OCI-M2 (cell line): ENCODE measurements around the gene CALY.
"Not testable (repeated sequence)": the region's sequence is repeated elsewhere in the genome, so short reads cannot be mapped to it uniquely, and the experiment has no call there.

Experiments
- DNase-seq: peaks from one replicate; lab custom pipeline; 2025; ENCODE audit not compliant: unreplicated experiment; lab: John Stamatoyannopoulos, UW

CALY gene

DNA sequence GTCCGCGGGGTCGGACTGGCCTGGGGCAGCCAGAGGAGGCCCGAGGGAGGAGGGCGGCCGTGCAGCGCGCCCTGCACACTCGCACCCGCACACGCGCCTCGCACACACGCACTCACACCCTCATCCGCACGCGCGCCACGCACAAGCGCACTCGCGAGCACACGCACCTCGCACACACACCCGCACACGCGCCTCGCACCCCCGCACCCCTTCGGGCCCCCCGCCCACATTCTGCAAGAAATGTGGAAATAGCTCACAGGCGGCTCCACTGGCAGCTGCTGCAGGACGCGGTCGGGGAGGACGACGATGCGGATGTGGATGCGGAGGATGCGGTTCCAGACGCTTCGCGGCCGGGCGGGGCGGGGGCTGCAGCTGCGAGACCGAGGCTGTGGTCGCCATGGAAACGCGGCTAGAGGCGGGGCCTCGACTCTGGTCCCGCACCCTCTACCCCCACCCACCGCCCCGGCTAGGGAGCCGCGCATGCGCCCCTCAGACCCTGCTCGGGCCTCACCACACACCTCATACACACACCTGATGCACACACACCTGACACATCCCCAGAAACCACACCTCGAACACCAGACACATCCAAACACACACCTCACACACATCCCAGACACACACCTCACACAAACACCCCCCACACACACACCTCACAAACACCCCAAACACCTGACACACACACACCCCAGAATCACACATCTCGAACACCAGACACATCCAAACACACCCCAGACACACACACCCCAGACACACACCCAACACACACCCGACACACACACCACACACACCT, at the start of gene CALY:
Gene CALY (minus strand): TSS at position 320 of the 793 bp plus-strand sequence. CDS start 7,907 bp downstream, outside the sequence.
- DNase-seq: no peak

GRCh38 chr10:133385214-133385613, 48.5 kb upstream of the CALY start:
- DNase-seq: no peak

DNA sequence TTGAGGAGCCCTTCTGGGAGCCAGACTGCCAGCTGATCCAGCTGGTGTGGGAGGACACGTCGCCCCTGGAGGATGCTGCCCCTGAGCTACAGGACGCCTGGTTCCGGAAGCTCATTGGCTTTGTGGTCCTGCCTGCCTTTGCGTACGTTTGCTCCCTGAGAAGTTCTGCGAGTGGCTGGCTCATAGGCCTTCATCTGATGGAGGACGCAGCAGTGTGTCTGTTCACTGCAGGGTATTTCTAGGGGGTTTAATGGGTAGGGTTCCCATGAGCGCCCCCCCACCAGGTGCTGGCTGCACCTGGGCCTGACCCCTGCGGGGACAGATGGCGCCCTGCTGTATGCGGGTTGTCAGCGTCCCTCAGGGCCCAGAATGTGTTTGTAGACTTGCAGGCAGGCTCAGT, 47.4 kb upstream of the CALY start:
- no peak for DNase-seq

- DNase-seq: no peak
Measured at GRCh38 chr10:133383551-133383950, 46.9 kb upstream of the CALY start.

- DNase-seq: no peak
Measured at GRCh38 chr10:133381036-133381435, 44.3 kb upstream of the CALY start.

- DNase-seq: no peak
Measured at GRCh38 chr10:133379801-133380666, 43.3 kb upstream of the CALY start.

DNA sequence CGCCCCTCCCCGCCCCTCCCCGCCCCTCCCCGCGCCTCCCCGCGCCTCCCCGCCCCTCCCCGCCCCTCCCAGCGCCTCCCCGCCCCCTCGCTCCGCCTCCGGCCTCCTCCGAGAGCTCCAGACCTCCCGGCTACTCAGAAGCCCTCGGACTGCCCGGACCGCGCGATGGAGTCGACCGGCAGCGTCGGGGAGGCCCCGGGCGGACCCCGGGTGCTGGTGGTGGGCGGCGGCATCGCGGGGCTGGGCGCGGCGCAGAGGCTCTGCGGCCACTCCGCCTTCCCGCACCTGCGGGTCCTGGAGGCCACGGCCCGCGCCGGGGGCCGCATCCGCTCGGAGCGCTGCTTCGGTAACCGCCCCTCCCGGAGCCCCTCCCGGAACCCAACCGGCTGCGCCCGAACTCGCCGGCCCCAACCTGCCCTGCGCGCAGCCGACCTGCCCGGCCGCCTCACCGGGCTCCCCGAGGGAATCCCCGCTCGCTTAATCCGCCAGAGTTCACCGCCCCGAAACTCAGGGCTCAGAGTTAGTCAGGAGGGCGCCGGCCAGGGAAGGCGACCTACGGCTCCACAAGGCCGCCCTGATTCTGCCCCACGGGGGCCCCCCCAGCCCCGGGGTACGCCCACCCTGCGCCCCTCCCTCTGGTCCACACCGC, 42.6 kb upstream of the CALY start, which contains the start of gene PAOX:
Gene PAOX (plus strand): TSS at position 111 of the 649 bp plus-strand sequence. CDS start 55 bp downstream, at position 166.
- no peak for DNase-seq

DNA sequence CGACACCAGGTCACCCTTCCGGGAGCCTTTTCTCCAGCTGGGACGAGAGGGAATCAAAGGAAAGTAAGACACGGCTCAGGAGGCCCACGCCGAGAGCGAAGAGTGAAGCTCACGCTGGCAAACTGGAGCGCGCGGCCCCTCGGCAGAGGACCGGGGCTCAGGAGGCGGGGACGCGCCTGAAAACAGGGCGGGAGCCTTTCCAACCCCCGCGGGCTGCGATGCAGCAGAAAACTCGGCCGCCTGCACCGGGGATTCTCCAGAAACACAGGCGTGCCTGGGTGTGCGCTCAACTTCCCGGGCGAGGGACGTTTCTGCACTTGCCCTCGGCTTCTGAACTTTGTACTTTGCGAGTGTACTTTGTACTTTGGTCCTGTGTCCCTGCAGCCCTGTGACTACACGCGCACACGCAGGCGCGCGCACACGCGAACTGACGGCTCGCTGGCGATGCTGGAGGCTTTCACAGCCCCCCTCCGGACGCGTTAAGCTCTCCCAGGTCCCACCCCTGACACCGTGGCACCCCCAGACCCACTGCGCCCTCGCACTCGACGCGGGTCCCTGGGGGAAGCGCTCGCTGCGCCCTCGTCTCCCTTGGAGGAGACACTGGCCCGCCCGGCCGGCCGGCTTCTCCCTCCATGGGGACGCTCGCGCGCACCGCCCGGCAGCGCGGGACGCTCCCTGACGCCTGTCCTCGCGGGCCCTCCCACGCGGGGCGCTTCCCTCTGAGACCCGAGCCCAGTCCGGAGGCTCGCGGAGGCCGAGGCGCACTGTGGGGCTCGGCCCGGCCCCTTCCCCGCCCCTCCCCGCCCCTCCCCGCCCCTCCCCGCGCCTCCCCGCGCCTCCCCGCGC, 41.8 kb upstream of the CALY start:
- no peak for DNase-seq

DNA sequence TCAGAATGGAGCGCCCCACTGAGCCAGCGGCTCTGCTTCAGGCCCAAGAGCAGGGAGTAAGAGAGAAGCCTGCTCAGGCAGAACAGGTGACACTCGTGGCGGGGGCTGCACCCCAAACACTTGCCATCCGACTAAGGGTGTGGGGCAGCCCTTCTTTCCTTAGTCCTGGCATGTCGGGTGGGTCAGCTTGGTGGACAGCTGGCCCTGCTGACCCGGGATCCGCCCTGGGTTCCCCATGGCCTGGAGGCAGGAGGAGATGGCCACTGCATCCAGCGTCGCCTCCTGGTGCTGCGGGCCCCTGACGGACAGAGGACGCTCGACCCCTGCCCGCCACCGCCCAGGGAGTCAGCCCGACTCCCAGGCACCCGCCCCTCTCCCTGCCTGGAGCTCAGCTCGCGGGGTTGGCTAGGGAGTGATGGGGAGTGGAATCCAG, 41.1 kb upstream of the CALY start:
- no peak for DNase-seq

GRCh38 chr10:133377025-133377817, 40.5 kb upstream of the CALY start:
- no peak for DNase-seq

DNA sequence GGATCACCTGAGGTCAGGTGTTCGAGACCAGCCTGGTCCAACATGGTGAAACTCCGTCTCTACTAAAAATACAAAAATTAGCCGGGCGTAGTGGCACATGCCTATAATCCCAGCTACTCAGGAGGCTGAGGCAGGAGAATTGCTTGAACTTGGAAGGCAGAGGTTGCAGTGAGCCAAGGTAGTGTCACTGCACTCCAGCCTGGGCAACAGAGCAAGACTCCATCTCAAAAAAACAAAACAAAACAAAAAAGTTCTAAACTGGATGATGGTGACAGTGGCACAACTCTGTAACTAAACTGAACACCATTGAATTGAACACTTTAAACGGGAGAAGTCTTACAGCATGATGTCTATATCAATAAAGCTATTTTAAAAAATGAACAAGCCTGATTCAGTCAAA, 39.5 kb upstream of the CALY start:
- not testable (repeated sequence) for DNase-seq

DNA sequence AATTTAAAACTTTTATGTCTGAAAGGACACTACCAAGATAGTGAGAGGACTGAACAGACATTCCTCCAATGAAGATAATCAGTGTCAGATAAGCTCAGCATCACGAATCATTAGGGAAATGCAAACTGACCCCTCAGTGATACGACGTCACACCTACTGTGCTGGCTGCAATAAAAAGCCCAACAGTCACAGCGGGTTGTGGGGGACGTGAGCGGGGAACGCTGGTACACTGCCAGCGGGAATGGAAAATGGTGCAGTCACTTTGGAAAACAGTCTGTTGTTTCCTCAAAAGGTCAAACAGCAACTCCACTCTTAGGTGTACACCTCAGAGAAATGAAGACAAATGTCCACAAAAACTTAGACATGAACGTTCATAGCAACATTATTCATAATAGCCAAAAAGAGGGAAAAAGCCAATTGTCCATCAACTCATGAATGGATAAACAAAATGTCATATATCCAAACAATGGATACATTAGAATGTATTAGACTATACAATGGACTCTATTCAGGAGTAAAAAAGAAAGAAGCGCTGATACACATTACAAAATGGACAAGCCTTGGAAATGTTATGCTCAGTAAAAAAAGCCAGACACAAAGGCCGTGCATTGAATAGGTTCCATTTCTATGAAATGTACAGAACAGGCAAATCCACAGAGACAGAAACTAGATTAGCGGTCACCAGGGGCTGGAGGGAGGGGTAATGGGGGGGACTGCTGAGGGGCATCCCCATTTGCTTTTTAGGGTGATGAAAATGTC, 38.8 kb upstream of the CALY start:
- DNase-seq: no peak

- DNase-seq: peak; percentile 54
Measured at GRCh38 chr10:133373174-133374090, 36.7 kb upstream of the CALY start, which contains the start of gene ECHS1. Gene ECHS1 (minus strand): TSS chr10:133373354. CDS start chr10:133373333, 21 bp downstream.

DNA sequence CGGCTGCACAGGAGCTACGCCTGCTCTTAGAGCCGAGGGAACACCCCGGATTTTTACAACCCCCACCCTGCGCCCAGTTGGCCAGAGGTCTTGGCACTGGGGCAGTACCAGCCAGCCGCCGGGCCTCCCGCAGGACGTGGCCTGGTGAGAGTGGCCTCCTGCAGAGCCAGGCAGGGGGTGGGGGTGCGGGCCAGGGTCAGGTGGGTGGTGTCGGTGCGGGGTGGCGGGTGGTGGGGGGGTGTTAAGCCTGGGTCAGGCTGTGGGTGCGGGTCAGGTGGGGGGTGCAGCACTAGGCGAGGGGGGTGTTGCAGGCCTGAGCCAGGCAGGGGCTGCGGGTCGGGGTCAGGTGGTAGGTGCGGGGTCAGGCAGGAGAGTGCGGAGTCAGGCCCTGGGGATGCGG, 35.8 kb upstream of the CALY start:
- no peak for DNase-seq

DNA sequence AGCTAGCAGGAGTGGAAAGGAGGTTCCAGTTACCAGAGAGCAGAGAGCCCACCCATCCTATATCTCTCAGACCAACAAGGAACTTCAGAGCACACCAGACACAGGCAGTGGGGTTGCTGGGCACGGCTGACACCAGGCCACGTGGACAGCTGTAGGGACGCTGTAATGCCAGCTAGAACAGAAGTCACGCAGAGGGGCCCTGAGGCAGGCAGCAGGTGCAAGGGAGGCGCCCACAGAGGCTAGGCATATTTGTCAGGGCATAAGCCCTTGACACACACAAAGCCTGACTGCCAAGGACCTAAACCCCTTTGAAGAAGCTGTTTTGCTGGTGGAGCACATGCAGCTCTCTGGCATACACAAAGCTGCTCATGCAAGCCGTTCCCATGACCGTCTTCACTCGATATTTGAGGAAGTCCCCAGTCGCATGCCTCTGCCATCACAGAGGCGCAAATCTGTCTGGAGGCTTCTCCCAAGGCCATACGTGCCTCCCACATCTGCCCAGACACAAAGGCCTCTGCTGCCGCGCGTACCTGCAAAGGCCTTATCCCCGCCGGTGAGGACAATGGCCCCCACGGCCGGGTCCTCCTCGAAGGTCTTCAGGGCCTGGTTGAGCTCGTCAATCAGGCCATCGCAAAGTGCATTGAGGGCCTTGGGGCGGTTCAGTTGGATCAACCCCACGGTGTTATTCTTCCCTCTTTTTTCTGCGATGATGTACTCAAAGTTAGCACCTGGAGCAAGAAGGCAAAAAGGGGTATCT, 33.5 kb upstream of the CALY start:
- DNase-seq: no peak

DNA sequence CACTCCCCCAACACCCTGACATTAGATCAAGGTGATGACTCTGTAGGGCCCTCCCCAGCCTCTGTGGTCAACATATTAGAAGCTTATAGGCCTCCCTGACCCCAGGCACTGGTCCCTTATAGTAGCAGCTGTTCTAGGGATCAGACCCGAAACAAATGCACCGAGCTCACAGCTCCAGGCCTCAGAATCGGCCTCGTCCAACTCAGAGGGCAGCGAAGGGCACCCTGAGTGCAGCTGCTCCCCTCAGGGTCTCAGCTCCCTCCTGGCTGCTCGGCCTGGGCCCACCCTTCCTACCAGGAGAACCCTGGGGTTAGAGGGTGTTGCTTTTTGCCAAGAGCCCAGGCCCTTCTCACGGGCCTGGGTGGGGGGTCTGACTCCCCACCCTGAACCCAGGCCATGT, 31.5 kb upstream of the CALY start:
- no peak for DNase-seq

- DNase-seq: not testable (repeated sequence)
Measured at GRCh38 chr10:133367461-133367860, 30.8 kb upstream of the CALY start.
